GM18870 (cell line): ENCODE measurements around the gene ZC3H18.

ENCODE experiments used
- ATAC-seq: cut with Tn5 transposase; IDR thresholded peaks from one replicate; pipeline ENCODE4 v1.9.1; 2021; ENCODE audit warnings: moderate library complexity; ENCODE audit not compliant: unreplicated experiment

ZC3H18 gene

GRCh38 chr16:88532434-88533241 lies 37.6 kb upstream of the ZC3H18 start:
- no peak for ATAC-seq

- no peak for ATAC-seq
These were observed 36.8 kb upstream of the ZC3H18 start for GRCh38 chr16:88533381-88533917.

GRCh38 chr16:88533932-88534637 lies 36.1 kb upstream of the ZC3H18 start:
- ATAC-seq: no peak

GRCh38 chr16:88534638-88535190 lies 35.5 kb upstream of the ZC3H18 start:
- no peak for ATAC-seq

- no peak for ATAC-seq
These were observed 34.9 kb upstream of the ZC3H18 start for GRCh38 chr16:88535191-88535856.

GRCh38 chr16:88535857-88536222 lies 34.4 kb upstream of the ZC3H18 start:
- ATAC-seq: no peak

GRCh38 chr16:88536510-88536909 lies 33.7 kb upstream of the ZC3H18 start:
- ATAC-seq: no peak

- ATAC-seq: no peak
These were observed 33.0 kb upstream of the ZC3H18 start for GRCh38 chr16:88536971-88537751.

- no peak for ATAC-seq
These were observed 32.3 kb upstream of the ZC3H18 start for GRCh38 chr16:88537859-88538258.

GRCh38 chr16:88538366-88539060 lies 31.7 kb upstream of the ZC3H18 start:
- ATAC-seq: no peak

- ATAC-seq: no peak
These were observed 30.9 kb upstream of the ZC3H18 start for GRCh38 chr16:88539261-88539651.

GRCh38 chr16:88539652-88540345 lies 30.4 kb upstream of the ZC3H18 start:
- no peak for ATAC-seq

- ATAC-seq: no peak
These were observed 29.7 kb upstream of the ZC3H18 start for GRCh38 chr16:88540346-88540977.

- no peak for ATAC-seq
These were observed 28.2 kb upstream of the ZC3H18 start for GRCh38 chr16:88541831-88542616.

GRCh38 chr16:88543230-88543813 lies 26.9 kb upstream of the ZC3H18 start:
- ATAC-seq: no peak

- no peak for ATAC-seq
These were observed 24.4 kb upstream of the ZC3H18 start for GRCh38 chr16:88545781-88546180.

GRCh38 chr16:88548131-88548874 lies 21.9 kb upstream of the ZC3H18 start:
- no peak for ATAC-seq
